Myocyte (in vitro differentiated cells): ENCODE measurements around the gene KRT84. TPM values are rescaled to one million over a fixed set of nuclear protein-coding genes. Genes with fewer than 3 reads are reported as not detected.
"Not testable (repeated sequence)": the region's sequence is repeated elsewhere in the genome, so short reads cannot be mapped to it uniquely, and the experiment has no call there.

Experiments
- DNase-seq: peaks from one replicate; pipeline ENCODE4 v3.0.0-alpha.2; 2012; ENCODE audit warnings: low read depth
- total RNA-seq: library from RNA; depleted of rRNA; stranded (reverse); fragments of >200 nt; gene quantifications from 2 replicates; pipeline ENCODE4 v1.2.3, GENCODE V29; 2014

KRT84 gene
- total RNA-seq, 1 donor from 2014 or later, result not detected

GRCh38 chr12:52411815-52412214 lies 26.4 kb upstream of the KRT84 start:
- no peak for DNase-seq

- DNase-seq, result not testable (repeated sequence)
Observed at GRCh38 chr12:52410589-52411248, 25.3 kb upstream of the KRT84 start.

- DNase-seq, result no peak
Observed at GRCh38 chr12:52407918-52408317, 22.5 kb upstream of the KRT84 start.

GRCh38 chr12:52405922-52406385 lies 20.5 kb upstream of the KRT84 start, which contains the start of gene KRT82:
TSS of gene KRT82 (minus strand) at chr12:52406335. CDS start at chr12:52406277, 58 bp downstream.
- no peak for DNase-seq

GRCh38 chr12:52404951-52405350 lies 19.5 kb upstream of the KRT84 start:
- DNase-seq, result no peak

- DNase-seq, result no peak
Observed at GRCh38 chr12:52403561-52403960, 18.1 kb upstream of the KRT84 start.

GRCh38 chr12:52402873-52403540 lies 17.6 kb upstream of the KRT84 start:
- no peak for DNase-seq

GRCh38 chr12:52402377-52402776 lies 16.9 kb upstream of the KRT84 start:
- DNase-seq, result no peak

GRCh38 chr12:52401926-52402325 lies 16.5 kb upstream of the KRT84 start:
- DNase-seq, result no peak

- DNase-seq, result no peak
Observed at GRCh38 chr12:52401526-52401925, 16.1 kb upstream of the KRT84 start.

GRCh38 chr12:52400906-52401305 lies 15.5 kb upstream of the KRT84 start:
- no peak for DNase-seq

- no peak for DNase-seq
Observed at GRCh38 chr12:52399756-52400155, 14.3 kb upstream of the KRT84 start.

GRCh38 chr12:52398176-52398575 lies 12.7 kb upstream of the KRT84 start:
- no peak for DNase-seq

GRCh38 chr12:52396656-52397055 lies 11.2 kb upstream of the KRT84 start:
- no peak for DNase-seq

GRCh38 chr12:52395761-52396434 lies 10.4 kb upstream of the KRT84 start:
- DNase-seq, result no peak

- DNase-seq, result no peak
Observed at GRCh38 chr12:52394836-52395405, 9.5 kb upstream of the KRT84 start.

GRCh38 chr12:52392465-52393007 lies 7.1 kb upstream of the KRT84 start:
- DNase-seq, result no peak

GRCh38 chr12:52391618-52392002 lies 6.2 kb upstream of the KRT84 start:
- DNase-seq, result peak; percentile 86

GRCh38 chr12:52390739-52391617 lies 5.5 kb upstream of the KRT84 start:
- peak; percentile 35 for DNase-seq
